Mesenteric fat pad (tissue), 1 donor: ENCODE data around the gene C1orf122. TPM values are rescaled to one million over a fixed set of nuclear protein-coding genes. Genes with fewer than 3 reads are reported as not detected.

Source experiments
- DNase-seq: peaks from one replicate; pipeline ENCODE4 v3.0.0-alpha.2; 2020; ENCODE audit warnings: low spot score
- total RNA-seq: library from RNA; stranded (reverse); fragmentation: NEBNext Ultra II Directional; extraction: Animal tissue kit (Norgen Biotek cat#: 25700); gene quantifications from one replicate; pipeline ENCODE4 v1.2.1, GENCODE V29; 2021
- donor health status: DM: yes; HTN: yes; CAD: no.

C1orf122 gene
- total RNA-seq, 1 donor from 2014 or later = 44.9 TPM

DNA sequence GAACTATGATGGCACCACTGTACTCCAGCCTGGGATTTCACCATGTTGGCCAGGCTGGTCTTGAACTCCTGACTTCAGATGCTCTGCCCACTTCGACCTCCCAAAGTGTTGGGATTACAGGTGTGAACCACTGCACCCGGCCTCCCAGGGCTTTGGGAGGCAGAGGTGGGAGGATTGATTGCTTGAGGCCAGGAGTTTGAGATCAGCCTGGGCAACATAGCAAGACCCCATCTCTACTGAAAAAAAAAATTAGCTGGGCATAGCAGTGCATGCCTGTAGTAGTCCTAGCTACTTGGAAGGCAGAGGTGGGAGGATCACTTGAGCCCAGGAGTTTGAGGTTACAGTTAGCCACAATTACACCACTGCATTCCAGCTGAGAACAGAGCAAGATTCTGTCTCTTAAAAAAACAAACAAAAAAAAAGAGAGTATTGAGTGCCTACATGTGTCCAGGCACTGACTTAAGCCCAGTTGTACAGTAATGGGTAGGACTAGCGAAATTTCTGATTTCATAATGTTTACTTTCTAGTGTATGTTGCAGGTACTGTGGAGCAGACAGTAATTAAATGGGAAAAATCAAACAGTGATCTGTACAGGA lies 9.7 kb upstream of the C1orf122 start:
- DNase-seq = peak; percentile 1

DNA sequence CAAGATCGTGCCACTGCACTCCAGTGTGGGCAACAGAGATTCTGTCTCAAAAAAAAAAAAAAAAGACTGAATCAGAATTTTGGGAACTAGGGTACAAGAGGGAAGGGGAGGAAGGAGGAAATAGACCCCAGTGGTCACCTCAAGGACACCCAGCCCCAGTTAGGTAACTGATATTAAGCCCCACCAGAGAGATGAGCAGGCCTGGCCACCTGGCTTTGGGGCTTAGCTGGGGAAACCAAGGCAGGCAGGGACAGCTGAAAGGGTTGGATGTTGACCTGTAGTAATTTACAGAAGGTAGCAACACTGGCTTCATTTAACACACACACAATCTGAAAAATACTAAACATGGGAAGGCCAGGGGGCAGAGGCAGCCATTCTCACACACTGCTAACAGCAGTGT lies 5.2 kb upstream of the C1orf122 start:
- DNase-seq = no peak

DNA sequence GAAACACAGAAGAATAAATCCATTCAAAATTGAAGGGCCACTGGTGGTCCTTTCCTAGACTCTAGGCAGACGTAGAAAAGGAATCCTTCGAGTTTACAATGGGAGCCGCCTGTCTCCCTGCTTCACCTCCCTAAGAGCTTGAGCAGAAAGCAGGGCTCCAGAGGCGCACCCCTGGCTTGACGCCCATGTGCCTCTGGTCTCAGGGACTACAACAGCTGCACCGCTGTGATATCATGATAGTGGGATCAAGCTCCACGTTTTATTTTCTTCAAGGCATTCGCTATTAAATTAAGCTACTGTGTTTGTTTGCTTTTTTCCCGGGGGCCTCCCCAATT lies 403 bp upstream of the C1orf122 start:
- DNase-seq = no peak

DNA sequence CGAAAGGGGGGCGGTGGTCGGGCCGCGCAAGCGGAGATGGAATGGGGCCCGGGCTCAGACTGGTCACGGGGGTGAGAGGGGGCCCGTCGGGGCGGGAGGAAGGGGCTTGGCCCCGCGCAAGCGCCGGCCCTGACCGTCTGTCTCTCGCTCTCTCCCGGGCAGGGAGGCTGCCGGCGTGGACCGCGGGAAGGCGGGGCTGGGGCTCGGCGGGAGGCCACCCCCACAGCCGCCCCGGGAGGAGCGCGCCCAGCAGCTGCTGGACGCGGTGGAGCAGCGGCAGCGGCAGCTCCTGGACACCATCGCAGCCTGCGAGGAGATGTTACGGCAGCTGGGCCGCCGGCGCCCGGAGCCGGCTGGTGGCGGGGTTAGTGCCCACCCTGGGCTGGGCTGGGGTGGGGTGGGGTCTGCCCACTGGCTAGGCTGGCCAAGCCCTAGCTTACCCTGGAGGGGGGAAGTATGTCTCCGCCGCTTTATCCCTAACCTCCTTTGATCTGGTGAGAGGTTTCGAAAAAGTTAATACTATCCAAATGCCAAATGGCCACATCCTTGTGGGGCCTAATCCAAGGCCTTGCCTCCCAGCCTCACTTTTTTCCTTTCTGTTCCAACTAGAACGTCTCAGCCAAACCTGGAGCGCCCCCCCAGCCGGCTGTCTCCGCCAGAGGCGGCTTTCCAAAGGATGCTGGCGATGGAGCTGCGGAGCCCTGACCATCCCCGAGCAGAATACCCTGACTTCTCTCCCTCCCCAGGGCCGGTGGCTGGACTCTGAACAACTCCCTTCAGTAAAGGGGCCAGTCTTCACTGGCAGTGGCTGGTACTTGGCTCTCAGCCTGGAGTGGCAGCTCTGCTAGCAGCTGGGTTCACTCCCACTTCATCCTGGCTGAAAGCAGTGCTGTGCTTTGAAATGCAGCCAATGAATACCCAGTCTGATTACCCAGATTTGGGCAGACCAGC lies 1.1 kb downstream of the C1orf122 start:
- peak; percentile 91 for DNase-seq

DNA sequence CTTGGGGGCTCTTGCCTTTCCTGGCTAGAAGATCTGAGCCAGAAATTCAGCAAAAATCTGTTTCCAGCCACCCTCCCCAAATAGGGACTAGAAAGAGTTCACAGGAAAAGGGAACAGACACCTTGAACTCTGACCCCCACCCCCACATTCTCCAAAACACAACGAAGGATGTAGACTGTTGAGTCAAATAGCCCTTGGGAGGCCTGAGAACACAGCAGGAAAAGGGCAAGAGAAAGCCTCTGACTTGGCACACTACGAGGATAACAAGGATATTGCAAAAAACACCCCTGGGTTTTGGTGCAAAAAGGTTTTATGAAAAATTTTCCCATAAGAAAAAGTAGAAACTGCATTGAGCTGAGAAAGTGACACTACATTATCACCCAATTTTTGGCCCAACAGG lies 2.4 kb downstream of the C1orf122 start:
- DNase-seq = no peak

DNA sequence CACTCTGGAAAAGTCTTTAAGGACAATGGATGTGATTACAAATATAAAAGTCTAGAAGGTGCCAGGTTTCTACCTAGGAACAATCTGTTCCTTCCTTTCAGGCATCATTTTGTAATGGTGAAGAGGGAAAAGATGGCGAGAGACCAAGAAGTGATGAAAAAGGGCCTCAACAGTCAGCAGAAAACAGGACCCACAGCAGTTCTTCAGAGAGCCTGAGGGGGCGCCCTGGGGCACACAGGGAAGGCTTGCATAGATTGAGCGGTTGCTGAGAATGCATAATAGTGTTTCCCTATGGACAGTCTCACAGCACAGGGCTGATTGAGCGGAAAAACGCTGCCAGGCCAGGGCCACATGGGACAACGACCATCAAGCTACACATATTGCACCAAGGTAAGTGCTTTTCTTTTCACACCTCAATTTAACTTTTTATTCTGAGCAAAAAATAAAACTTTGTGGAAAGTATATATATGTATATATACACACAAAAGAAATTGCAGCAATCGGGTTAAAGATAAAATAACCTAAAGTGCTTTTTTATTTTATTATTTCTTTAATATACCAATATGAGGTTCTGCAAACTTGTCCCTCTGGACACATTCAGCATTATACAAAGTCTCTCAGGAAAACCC lies 3.6 kb downstream of the C1orf122 start:
- no peak for DNase-seq

DNA sequence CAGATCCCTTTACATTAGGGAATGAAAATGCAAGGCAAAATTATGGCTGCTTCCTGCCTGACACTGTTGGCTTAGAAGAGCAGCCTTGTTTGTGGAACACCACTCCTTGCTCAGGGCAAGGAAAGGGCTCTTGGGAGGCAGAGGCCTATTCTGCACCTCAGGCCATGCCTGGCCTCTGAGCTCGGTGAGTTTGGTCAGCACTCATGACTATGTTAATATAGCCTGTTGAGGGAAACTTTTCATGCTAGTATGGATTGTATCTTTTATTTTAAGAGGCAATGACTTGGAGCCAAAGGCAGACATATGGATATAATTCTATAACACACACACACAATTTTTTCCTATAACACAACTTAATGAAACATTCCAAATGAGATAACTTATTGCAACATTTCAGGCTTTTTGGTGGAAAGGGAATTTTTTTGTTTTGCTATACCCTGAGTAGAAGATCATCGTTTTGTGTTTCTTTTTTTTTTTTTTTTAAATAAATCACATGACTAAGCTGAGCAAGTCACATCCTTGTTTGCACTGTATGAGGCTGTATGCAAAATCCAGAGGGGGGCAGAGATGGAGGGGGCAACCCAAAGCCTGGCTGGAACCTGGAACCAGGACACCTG lies 6.0 kb downstream of the C1orf122 start:
- no peak for DNase-seq

DNA sequence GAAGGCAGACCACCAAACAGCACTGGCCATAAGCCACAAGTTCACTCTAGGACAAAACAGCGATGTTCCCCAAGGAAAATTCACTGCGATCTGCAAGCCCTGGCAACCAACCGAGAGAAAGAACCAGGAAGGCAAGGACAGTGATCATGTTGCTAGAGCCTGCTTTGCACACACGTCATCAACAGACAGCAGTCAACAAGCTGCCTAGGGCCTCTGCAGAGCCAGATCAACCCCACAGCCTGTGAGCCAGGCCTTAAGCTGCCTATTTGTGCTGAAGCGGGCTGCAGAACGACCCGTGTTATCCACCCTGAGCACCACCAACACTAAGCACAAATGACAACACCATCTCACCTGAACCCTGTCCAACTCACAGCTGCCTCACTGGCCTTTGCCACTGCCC lies 6.7 kb downstream of the C1orf122 start:
- DNase-seq = no peak

DNA sequence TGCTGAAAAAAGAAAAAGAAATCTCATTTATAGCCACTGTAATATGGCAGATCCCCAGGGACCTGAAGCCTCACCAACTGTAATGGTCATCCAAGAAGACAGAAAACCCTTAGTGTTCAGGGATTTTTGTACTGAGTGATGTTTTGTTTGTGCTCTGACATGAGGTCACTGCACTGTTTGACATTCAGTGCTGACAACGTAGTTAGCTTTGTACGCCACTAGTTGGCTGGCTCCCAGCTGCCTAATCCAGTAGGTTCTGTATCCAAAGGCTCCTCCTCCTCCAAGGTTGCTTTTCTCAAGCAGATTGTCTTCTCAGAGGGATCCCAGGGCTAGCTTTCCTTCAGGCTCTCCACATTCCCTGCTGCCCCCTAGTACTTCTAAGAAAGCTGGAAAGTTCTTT lies 9.9 kb downstream of the C1orf122 start:
- DNase-seq = no peak

DNA sequence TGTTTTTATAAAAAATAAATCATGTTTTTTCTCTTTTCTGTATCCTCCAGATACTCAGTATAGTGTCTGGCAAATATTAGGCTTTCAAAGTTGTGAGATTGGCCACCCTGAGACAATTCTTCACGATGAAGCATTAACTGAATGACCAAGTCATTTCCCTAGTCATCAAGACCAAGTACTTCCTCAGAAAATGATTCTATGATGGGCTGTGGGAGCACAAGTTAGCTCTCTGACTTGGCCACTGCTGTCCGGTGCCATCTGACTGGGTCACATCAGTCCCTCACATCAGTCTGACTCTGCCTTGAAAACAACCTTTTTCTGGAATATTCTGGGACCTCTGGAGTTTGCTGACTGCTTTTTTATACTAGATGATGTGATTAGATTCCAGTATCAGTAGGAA lies 13.9 kb downstream of the C1orf122 start:
- DNase-seq = no peak

DNA sequence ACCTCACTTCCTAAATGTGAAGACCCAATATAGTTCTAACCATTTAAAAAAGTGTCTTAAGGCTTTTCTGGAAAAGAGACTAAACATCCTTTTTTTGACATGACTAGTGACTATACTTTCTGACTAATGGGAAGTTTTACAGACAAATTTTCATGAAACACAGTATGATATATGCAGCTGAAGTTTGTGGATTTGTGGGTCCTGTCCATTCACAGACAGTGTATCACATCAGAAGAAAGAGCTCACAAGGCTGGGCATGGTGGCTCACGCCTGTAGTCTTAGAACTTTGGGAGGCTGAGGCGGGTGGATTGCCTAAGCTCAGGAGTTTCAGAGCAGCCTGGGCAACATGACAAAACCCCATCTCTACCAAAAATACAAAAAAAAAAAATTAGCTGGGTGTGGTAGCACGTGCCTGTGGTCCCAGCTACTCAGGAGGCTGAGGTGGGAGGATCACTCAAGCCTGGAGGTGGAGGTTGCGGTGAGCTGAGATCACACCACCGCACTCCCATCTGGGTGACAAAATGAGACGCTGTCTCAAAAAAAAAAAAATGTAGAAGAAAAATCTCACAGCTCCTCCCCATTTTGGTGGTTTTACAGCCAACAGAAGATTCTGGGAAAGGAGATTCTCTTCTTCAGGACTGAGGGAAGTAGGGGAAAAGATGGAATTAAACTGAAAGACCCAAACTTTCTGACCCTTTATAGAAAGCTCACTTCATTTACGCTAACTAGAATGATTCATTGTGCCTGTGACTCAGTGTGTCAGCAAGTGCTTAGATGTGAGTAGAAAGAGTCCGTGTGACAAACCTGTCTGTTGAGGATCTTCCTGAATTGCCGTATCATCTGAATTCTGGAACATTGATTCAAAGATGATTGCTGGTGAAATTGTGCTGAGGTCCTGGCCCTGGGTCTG lies 15.6 kb downstream of the C1orf122 start:
- no peak for DNase-seq

DNA sequence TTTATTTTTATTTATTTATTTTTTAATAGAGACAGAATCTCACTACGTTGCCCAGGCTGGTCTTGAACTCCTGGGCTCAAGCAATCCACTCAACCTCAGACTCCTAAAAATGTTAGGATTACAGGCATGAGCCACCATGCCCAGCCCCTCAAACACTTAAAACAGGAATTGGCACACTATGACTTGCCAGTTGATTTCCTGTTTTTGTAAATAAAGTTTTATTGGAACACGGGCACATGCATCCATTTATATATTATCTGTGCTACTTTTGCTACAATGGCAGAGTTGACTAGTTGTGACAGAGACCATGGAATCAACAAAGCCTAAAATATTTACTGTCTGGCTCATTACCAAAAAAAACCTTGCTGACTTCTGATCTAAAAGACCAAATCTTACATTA lies 16.4 kb downstream of the C1orf122 start:
- no peak for DNase-seq

DNA sequence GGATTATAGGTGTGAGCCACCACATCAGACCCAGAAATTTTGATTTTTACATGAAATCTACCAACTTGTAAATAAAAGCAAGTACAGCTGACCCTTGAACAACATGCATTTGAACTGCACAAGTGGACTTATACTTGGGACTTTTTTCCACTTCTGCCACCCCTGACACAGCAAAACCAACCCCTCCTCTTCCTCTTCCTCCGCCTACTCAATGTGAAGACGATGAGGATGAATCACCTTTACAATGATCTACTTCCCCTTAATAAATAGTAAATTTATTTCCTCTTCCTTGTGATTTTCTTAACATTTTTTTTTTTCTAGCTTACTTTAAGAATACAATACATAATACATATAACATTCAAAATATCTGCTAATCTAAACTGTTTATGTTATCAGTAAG lies 17.9 kb downstream of the C1orf122 start:
- no peak for DNase-seq

DNA sequence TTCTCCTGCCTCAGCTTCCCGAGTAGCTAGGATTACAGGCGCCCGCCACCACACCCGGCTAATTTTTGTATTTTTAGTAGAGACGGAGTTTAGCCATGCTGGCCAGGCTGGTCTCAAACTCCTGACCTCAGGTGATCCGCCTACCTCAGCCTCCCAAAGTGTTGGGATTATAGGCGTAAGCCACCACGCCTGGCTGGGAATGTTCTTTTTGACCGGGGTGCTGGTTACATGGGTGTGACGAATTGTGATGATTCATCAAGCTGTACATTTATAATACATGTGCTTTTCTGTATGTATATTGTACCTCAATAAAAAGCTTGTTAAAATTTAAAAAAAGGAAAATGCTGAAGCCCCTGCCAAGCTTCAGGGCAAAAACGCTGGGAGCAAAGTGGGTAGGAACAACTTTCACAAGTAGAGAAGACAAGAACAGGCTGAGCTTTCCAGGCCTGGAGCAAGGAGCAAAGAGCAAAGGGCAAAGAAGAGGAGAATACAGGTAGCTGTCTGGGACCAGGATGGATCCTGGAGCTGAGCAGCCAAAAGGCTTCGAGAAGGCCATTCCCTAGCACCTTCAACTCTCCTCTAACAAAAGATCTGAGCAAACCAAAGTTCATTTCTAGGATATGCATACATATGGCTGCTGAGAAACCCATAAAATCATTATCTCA lies 21.0 kb downstream of the C1orf122 start:
- no peak for DNase-seq

DNA sequence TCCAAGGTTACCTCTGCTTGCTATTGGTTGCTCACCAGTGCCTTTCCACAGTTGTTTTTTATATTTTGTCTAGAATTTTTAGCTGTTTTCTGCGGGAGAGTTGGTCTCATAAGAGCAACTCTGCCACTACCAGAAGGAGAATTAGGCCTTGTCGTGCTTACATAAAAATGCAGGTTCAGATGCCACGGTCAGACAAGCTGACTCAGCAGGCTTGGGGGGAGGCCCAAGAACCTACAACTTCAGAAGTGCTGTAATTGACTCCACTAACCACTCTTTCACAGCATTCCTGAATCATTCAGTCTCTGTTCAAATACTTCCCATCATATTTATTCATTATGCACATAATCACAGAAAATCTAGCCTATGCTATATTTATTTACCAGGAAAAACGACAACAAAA lies 23.5 kb downstream of the C1orf122 start:
- no peak for DNase-seq

DNA sequence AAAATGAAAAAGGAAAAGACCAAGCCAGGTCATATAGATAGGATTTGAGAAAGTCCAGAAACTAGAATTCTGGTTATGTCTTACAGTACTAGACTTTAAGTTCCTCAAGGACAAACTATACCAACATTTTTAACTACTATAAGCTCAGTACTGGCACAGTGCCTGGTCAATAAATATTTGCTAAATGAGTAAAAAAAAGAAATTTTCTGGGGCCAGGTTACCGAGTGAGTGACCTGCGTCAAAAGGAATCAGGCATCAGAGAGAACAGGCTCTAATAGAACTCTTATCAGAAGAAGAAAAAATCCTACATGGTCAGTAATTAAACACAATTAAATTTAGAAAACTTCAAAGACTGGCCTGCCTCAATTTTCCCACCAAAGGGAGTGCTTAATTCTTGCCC lies 24.2 kb downstream of the C1orf122 start:
- DNase-seq = no peak

DNA sequence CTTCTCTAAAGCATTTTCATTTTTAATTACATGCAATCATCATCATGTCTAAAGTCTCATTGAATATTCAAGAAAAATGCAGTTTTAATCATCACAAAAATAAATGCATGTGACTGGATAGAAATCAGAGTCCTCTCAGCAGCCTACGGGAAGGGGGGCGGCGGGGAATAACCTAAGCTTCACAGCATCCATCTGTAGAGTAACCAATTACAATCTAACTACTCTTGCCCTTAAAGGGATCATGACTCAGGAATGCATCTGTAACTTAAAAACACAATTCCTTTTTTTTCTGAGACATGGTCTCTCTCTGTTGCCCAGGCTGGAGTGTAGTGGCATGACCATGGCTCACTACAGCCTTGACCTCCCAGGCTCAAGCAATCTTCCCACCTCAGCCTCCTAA lies 29.2 kb downstream of the C1orf122 start:
- DNase-seq = no peak

DNA sequence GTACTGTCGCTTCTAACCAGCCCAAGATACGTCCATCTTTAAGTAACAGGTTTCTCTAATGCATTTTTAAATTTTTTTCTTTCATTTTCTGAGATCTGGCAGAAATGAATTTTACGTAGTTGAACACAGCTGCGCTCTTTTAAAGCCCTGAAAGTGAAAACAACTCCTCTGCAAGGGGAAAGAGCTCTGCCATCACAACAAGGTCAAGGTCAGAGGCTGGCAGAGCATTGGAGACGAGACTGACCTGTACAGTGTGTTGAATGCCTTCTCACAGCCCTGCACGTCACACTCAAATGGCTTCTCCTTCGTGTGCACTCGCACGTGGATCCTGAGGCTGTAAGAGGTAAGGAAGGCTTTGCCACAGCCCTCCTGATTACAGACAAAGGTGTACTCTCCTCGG lies 32.1 kb downstream of the C1orf122 start:
- DNase-seq = no peak

DNA sequence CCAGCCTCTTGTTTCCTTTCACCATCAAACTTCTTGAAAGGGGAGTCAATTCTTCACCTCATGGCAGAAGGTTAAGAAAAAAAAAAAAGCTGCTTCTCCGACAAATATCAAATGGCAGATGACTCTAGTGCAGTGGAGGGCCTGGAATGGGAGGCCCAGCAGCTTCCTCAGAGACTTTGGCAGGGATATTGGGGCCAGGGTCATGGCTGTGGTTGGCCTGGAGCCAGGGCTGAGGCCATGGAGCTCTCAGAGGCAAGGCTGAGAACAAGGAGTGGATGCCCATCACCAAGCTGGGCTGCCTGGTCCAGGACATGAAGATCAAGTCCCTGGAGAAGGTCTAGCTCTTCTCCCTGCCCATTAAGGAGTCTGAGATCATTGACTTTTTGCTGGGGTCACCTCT lies 33.1 kb downstream of the C1orf122 start:
- DNase-seq = no peak

DNA sequence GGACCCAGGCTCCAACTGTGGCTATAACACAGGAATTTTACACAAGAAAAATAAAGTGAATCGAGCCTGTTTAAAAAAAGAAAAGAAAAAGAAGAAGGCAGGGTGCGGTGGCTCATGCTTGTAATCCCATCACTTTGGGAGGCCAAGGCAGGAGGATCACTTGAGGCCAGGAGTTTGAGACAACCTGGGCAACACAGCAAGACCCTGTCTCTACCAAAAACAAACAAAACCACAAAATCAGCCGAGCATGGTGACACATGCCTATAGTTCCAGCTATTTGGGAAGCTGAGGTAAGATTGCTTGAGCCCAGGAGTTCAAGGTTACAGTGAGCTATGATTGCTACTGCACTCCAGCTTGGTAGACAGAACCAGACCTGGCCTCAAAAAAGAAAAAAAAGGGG lies 34.1 kb downstream of the C1orf122 start:
- DNase-seq = no peak

DNA sequence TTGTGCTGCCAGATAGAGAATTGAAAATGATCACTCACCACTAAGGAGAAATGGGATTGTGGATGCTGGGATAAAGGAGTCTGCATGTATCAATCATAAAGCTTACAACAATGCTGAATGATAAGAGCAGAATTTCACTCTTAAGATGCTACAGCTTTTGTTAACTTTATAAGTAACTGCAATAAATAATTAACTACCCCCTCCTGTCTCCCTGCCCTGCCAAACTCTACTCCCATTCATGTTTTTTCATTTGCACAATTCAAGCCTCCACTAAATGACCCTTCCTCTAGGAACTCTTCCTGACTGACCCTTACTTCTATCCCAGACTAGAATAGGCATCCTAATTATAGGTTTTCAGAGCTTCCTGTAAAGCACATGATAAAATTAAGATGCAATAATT lies 36.9 kb downstream of the C1orf122 start:
- no peak for DNase-seq
